22Rv1 (cell line): ENCODE results near the gene TNRC6C.

ENCODE experiments used
- ZFX ChIP-seq: fragments of 450-650 bp; IDR thresholded peaks from 2 replicates; pipeline ENCODE4 v1.6.1; 2017; ENCODE audit warnings: antibody characterized with exemption, borderline replicate concordance
- TF ChIP-seq, protein P1 (sequence below): fragments of 450-650 bp; IDR thresholded peaks from 2 replicates; pipeline ENCODE4 v1.5.1; 2017; ENCODE audit warnings: mild to moderate bottlenecking

DNA sequence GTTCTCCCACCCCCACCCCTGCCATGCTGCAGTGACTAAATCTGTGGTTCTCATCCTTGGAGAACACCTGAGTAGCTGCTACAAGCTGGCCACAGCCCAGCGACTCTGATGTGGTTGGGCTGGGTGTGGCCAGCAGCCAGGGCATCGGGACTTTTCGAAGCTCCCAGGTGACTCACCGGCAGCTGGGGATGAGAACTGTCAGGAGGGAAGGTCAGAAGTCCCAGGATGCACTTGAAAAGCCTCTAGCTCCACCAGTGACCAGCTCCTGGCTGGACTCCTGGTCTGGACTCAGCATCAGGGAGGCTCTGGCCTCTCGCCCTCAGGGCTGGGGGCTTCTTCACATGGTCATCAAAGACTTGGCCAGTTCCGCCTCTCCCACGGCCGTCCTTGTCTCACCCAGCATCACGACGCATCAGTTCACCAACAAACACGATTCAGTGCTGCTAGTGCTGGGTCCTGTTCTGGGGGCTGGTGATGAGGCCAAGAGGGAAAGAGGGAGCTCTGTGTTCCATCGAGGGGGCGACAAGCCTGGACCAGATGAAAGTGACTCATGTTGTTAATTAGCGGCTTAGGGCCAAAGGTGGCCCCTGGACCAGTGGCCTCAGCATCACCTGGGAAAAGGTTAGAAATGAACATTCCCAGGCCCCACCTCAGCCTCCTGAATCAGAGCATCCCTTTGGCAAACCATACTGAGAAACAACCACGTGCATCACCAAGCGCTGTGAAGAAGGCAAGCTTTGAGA is 183.8 kb downstream of the TNRC6C start:
- TF ChIP-seq, protein P1, sequence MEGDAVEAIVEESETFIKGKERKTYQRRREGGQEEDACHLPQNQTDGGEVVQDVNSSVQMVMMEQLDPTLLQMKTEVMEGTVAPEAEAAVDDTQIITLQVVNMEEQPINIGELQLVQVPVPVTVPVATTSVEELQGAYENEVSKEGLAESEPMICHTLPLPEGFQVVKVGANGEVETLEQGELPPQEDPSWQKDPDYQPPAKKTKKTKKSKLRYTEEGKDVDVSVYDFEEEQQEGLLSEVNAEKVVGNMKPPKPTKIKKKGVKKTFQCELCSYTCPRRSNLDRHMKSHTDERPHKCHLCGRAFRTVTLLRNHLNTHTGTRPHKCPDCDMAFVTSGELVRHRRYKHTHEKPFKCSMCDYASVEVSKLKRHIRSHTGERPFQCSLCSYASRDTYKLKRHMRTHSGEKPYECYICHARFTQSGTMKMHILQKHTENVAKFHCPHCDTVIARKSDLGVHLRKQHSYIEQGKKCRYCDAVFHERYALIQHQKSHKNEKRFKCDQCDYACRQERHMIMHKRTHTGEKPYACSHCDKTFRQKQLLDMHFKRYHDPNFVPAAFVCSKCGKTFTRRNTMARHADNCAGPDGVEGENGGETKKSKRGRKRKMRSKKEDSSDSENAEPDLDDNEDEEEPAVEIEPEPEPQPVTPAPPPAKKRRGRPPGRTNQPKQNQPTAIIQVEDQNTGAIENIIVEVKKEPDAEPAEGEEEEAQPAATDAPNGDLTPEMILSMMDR = no peak
- no peak for TF ChIP-seq ZFX
